SH-SY5Y (cell line): ENCODE measurements around the gene POLRMT.

ENCODE experiments used
- GATA2 ChIP-seq: IDR thresholded peaks from 2 replicates; pipeline ENCODE4 v1.6.1; 2011; ENCODE audit warnings: mild to moderate bottlenecking, low read depth, low read length
- GATA3 ChIP-seq: IDR thresholded peaks from 2 replicates; pipeline ENCODE4 v1.6.1; 2011; ENCODE audit warnings: low read depth, mild to moderate bottlenecking, low read length, moderate library complexity

- no peak for TF ChIP-seq GATA2
- no peak for TF ChIP-seq GATA3
Measured at GRCh38 chr19:658059-658839, 24.9 kb upstream of the POLRMT start.
